Colon (tissue), 2 donors: ENCODE results near the gene CARMIL1.
"Not testable (repeated sequence)": the region's sequence is repeated elsewhere in the genome, so short reads cannot be mapped to it uniquely, and the experiment has no call there.

Experiments used
- FAIRE-seq: peaks from 2 replicates; lab custom pipeline; 2012; peaks lifted over from hg19 to GRCh38; lab: Jason Lieb, UNC
- donor health status: control.
- donor health status: control.

Gene CARMIL1

DNA sequence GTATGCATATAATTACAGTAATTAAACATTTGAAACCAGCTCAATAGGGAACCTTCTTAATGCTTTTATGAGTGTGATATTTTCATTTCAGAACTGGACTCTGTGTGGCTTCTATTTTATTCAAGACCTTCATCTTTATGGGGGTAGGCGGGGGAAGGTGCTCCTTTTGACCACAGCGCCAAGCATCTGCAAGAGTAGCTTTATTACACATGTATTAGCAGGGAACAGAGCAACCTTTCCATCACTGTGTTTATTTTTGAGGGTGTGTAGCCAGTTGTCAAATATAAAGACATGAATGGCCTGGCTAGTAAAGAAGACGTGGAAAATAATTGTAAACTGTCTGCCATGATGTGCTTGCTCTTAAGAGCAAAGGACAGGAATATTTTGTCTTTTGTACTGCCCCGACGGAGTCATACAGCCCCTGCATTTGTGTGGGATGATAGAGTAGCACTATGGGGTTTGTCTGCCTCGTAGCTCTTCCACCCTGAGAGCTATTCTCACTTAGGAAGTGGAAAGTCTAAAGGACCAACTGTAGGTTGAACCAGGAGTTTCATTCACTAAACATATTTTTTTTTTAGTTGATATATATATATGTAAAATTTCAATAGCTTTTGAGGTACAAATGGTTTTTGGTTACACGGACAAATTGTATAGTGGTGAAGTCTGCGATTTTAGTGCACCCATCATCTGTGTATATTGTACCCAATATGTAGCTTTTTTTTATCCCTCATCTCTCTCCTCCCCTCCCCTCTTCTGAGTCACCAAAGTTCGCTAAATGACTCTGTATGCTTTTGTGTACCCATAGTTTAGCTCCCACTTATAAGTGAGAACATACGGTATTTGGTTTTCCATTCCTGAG lies 91.2 kb downstream of the CARMIL1 start:
- no peak for FAIRE-seq

DNA sequence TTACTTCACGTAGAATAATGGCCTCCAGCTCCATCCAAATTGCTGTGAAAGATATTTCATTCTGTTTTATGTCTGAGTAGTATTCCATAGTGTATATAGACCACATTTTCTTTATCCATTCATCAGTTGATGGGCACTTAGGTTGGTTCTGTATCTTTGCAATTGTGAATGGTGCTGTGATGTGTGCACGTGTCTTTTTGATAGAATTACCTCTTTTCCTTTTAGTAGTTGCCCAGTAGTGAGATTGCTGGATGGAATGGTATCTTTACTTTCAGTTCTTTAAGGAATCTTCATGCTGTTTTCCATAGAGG lies 91.8 kb downstream of the CARMIL1 start:
- FAIRE-seq = no peak

DNA sequence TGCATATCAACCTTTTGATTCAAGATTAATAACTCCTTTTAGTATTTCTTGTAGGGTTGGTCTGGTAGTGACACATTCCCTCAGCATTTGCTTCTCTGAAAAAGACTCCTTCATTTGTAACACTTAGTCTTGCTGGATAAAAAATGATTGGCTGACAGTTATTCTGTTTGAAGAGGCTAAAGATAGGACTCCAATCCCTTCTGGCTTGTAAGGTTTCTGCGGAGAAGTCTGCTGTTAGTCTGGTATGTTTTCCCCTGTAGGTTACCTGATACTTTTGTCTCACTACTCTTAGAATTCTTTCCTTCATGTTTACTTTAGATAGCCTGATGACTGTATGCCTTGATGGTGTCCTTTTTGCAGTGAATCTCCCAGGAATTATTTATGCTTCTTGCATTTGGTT lies 96.0 kb downstream of the CARMIL1 start:
- FAIRE-seq = no peak

DNA sequence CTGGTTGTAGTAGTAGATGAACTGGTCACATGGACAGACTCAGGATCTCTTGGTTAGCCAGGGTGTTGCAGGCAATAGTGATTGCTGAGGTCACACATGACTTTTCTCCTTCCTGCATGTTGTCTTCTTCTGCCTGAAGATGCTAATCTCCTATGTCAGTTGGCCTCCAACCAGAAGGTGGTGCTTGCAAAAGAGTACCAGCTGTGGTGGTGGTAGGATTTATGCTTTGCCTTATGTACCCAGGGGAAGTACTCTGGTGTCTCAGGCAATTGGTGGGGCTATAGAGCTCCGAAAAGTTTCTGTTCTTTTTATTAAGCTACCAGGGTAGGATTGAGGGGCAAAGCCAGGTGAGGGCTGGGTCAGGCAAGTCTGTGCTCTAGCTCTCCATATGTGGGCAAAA lies 98.5 kb downstream of the CARMIL1 start:
- no peak for FAIRE-seq

DNA sequence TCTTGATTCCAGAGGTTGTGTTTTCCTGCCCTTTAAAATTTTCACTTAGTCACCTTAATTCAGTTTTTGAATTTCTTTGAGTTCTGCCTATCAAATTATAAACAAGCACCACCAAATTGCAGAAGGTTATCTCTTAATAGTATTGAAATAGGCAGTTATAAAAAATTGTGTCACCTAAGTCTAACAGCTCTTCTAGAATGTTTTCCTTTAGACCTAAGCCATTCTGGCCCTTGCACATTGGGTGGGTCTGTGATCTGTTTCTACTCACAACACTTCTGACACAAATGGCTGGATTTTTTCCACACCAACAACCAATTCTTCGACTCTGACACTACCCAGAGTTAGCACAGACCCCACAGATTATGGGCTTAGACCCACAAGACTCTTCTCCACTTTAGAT lies 101.9 kb downstream of the CARMIL1 start:
- no peak for FAIRE-seq

DNA sequence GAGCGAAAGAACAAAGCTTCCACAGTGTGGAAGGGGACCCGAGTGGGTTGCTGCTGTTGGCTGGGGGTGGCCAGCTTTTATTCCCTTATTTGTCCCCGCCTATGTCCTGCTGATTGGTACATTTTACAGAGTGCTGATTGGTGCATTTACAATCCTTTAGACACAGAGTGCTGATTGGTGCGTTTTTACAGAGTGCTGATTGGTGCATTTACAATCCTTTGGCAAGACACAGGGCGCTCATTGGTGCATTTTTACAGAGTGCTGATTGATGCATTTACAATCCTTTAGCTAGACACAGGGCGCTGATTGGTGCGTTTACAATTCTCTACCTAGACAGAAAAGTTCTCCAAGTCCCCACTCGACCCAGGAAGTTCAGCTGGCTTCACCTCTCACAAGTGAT lies 103.3 kb downstream of the CARMIL1 start:
- not testable (repeated sequence) for FAIRE-seq

DNA sequence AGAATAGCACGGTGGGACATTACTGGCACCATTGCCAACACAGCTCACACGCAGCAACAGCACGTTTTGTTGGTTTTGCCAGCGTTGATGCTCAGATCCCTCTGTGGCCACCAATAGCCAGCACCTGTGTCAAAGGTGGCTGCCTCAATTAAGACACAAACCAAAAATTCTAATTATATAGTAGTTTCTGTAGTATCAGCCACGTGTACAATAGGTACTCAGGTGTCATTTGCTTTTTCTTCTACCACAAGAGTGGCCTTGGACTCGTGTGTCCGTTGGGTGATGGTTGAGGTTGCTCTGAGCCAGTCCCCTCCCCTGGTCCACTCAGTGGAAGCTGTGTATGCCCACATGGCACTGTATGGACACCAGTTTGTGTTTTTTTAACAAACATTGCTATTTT lies 105.1 kb downstream of the CARMIL1 start:
- no peak for FAIRE-seq

DNA sequence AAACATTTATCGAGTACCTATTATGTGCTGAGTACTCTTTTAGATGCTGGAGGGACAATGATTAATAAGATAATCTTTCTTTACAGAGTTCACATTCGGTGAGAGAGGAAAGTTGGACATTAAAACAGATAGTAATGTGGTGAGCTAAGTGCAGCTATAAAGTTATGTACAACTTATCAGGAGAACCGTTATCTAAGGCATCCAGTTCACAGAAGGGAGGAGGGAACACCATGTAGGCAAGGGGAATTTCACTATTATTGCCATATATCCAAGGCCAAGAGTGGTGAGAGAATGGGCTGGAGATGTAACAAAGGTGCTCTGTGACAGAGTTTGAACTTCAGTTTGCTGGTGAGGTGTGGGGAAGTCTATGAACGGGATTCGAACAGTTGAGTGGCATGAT lies 105.8 kb downstream of the CARMIL1 start:
- FAIRE-seq = no peak

DNA sequence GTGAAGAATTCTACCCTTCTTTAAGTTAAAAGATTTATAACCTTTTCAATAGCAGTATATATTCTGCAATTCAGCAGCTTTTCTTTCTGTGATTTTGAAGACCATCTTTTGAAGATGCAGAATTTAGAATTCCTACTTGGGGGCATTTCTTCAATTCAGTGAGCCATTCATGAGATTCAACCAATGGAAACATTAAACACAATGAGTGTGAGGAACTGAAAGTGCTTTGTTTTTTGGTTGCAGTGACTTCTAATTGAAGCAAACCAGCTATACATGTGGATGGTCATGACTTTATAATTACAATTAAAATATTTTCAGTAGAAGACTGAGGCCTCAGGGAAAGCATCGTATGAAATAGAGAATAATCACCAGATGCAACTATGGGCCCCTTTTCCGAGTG lies 108.3 kb downstream of the CARMIL1 start:
- no peak for FAIRE-seq

DNA sequence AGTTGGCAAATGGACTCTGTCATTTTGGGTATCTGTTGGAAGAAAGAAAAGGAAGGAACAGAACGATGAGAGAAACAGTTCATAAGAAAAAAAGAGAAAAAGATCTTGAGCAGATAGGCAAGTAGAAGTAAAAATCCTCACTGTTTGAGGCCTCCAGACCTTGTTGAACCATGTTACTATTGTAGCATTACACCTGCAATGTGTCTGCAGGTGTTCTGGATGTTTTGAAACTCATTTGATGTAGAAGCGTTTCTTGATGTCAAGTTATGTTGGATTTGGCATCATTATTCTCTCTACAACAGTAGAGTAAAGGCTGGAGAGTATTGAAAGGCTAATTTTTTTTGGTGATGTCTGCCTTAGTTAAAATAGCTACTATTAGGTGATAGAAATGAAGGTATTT lies 108.7 kb downstream of the CARMIL1 start:
- no peak for FAIRE-seq

DNA sequence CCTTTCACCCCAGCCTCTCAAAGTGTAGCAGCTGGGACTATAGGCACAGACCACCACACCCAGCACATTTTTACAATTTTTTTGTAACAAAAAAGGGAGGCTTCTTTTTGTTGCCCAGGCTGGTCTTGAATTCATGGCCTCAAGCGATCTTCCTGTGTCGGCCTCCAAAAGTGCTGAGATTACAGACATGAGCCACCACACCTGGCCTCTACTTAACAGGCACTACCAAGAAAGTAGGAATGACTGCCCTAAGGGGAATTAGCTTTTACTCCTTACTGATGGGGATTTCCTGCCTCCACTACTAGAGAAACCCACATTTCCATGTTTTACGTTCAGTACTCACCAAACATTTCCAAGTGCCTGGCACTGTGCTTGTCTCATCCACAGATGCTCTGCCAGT lies 109.6 kb downstream of the CARMIL1 start:
- FAIRE-seq = no peak

DNA sequence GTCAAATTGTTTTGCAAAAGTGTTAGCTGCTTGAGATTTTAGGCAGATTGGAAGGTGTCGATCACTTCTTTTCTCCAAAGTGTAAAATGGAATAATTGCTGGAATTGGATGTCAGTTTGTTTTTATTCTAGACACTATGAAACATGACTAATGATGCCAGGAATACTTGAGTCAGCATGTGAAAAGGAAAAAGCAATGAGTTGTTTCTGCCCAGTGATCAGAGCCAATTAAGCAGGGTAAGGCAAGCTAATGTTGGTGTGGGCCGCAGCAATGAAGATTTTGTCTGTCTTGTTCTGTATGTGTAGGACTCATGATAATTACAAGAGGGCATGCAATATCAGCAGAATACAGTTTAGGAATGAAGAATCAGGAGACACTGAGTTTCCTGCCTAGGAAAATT lies 110.3 kb downstream of the CARMIL1 start:
- FAIRE-seq = no peak

DNA sequence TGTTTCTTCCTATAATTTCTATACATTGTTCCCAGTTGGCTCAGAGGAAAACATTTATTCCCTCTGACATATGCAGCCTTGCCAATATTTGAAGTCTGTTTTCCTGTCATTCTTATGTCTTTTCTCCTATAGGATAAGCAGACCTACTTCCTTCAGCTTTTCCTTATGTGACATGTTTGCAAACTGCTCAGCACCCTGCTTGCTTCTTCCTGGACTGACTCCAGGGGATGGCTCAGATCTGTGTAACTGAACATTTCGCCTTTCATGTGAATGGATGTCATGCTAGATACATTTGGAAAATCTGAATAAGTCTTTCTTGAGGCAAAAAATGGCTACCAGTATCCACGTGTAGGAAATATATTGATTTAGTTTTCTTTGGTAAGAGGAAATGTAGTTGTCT lies 113.2 kb downstream of the CARMIL1 start:
- FAIRE-seq = no peak

DNA sequence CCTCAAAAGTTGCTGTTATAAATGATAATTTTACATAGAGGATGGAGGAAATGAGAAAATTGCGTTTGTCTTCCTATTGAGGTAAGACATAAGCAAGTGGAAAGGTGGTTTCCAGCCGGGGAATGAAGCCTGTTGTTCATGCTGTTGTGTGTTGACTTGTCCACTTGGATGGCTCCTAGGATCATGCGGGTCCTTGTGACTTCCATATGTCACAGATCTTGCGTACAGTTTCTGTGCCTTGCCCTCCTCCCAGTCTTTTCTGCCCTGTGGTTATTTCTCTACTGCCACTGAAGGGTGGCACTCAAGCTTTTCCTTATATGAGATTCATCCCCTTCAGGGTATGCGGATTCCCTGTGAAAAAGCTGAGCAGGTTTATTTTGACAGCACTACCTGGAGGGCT lies 116.6 kb downstream of the CARMIL1 start:
- no peak for FAIRE-seq

DNA sequence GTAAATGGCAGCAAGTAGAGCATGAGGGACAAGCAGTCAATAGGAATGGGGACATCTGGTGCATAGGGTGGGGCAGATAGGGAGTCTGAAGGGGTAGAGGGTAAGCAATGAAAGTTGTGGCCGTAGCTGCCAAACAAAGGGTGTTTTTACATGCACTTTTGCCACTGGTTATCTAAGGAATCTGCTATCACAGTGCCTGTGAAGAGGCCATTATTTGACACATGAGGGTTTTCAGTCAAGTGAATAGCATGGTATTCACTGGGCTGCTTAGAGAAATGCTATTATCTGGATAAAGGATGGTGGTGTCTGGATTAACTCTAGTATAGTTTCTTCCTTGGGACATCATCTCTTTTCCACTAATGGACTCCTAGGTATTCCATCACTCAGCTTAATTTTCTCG lies 118.2 kb downstream of the CARMIL1 start:
- FAIRE-seq = no peak

DNA sequence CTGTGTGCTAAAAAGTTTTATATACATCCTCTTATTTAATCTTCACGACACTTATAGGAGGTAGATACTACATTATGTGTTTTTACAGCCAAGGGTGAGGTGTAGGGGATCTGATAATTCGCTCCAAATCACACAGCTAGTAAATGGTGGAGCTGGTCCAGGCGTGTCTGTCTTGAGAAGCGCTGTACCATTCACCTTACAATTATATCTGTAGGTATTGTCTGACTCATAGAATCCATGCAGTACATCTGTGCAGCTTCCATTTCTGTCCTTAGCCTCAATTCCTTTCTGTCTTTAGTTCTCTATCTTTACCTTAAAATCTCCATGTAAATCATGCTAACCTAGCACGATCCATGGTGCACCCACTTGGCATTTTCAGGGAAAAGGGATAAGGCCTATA lies 120.7 kb downstream of the CARMIL1 start:
- no peak for FAIRE-seq

DNA sequence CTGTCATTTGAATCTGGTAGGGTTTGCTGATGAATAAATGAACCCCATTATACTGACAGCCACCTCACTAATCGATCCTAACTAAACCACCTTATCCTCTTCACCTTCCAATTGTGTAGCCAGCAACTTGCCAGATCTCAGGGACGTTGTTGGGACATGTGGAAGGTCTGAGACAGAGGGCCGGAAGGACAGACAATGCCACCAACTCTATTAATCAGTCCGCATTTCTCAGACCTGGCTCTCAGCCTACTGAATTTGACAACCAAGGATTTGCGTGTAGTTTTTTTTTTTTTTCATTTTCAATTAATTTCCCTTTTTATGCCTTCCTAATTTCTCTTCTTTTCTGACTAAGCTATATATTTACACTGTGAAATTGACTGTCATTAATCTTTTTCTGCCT lies 122.5 kb downstream of the CARMIL1 start:
- no peak for FAIRE-seq

DNA sequence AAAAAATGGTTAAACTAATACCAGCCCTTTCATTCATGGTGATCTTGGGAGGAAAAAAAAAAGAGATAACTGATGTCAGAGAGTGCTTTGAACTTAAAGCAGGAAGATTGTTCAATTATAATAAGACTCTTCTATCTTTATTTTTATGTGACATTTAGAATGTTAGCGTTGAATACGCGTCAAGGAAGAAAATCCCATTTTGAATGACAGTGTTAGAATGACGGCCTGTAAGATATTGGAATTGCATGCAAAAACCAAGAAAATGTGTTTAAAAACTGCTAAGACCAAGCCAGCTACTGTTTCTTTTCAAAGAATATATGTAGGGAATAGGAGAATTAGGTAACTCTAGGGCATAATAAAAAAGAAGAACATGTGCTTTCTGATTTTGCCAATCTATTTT lies 123.0 kb downstream of the CARMIL1 start:
- no peak for FAIRE-seq

DNA sequence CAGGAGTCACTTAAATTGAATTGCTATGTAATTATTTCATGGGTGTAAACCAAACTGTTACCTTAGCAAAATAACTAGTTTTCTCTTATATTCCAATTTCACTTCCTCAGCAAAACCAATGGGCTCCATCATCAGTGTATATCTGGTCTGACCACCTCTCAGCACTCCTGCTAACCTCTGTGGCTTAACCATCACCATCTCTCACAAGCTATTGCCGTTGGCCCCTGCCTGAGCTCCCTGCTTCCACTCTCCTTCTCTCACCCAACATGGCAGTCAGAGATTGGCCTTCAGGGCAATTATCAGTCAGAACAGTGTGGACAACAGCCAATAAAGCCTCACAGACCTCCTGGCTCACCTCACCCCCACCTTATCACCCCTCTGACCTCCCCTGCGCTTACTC lies 124.0 kb downstream of the CARMIL1 start:
- FAIRE-seq = no peak

DNA sequence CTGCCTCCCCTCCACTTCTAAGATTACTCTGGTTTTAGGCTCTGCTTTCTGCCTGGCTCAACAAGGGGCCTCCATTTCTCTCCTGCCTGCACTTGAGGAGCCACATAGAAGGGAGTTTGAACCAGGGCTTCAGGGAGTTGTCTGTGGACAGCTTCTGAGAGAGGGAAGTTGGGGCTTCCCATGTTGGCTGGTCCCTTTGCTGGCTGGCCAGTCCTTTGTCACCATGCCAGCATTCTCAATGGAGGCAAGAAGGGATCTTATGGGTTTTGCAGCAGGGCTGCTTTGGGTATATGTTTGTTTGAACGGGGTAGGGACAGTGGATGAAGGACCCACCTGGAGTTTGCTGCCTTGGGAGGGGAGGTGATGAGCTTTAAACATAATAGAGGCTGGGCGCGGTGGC lies 124.9 kb downstream of the CARMIL1 start:
- no peak for FAIRE-seq

DNA sequence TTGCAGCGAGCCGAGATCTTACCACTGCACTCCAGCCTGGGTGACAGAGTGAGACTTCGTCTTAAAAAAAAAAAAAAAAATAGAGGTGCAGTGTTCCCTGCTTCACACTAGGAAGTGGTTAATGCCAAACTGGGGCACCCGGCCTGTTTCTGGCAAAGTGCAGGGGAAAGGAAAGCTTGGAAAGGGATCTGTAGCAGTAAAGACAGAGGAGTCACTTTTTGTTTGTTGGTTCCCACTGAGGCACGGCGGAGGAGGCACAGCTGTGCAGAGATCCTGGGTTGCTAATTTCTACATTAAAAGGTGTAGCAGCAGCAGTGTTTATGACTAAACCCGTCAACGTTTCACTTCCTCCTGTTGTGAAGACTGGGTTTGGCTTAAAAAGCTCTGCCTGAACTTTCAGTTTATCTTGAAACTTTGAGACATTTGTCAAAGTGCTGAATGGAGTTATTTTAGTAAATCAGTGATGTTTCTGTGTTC lies 125.6 kb downstream of the CARMIL1 start:
- FAIRE-seq = no peak

DNA sequence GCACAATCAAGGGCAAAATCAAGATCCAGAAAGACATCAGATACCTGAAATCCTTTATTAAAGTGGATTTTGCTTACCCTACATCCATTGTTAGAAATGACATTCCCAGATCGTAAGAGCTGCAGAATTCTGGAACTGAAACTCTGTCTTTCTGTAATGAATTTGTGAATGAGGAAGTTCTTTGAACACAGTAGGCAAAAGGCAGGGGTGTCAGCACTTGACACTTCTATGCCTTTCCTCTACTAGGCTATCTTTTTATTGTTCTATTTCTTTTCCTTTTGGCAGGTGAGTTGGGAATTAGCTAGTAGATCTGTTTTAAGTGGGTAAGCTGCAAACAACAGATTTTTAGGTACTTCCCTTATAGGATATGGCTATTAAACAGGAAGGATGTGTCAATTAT lies 126.3 kb downstream of the CARMIL1 start:
- FAIRE-seq = no peak

DNA sequence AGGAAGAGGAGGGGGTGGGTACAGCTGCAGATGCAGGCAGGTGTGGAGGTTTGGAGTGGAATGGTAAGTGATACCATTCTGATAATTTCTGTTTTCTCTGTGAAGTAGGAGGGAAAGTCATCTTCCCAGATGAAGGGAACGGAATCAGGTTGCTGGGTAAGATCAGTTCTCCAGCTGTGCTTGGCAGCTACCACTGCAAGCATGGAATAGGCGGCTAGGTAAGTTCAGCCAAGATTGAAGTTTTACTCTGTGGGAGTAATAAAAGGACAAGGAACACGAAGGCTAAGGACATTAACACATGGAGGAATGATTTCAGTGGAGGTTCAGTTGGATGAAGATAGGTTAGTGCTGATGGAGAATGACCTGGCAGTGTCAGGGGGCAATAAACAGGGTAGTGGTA lies 128.3 kb downstream of the CARMIL1 start:
- no peak for FAIRE-seq

DNA sequence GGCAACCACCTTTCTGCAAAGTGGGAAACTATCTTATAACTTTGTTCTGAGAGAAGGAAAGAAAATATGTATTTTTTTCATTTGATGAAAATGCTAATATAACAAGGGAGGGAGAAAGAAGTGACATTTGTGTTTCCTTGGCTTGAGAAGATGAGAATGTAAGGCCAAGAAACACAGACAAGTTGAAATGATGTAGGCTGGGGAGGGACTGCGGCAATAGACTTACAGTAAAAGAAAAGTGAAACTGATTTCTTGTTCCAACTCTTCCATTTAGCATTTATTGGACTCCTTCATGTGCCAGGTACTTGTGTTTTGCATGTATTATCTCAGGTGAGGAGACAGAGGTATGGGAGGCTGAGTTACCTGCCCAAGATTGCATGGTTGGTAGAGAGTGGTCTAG lies 130.9 kb downstream of the CARMIL1 start:
- no peak for FAIRE-seq
